ENCODE measurements around the gene LOXHD1.

LOXHD1 gene

GRCh38 chr18:46578987-46579386, 78.0 kb downstream of the LOXHD1 start:
- no peak for DNase-seq (ENCODE audit: low read depth, low spot score)

DNA sequence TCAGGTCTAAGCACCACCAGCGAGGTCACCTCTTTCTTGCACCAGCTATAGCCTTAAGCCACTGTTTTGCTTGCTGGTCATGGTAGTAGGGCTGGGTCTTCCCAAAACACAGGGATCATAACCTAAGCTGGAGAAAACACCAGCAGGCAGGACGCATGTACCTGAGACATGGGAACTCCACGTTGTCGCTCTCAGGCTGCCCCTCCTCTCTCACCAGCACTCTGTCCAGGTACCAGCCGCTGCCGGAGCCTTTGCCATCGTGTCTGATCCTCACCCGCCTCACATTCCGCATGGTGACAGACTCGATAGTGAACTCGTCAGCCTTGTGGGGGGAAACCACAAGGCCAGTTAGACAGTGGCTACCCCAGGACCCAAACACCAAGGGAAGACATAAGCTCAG, 79.5 kb downstream of the LOXHD1 start:
- no peak for DNase-seq (ENCODE audit: low read depth, low spot score)

GRCh38 chr18:46575851-46576250, 81.2 kb downstream of the LOXHD1 start:
- DNase-seq (ENCODE audit: low read depth, low spot score), result no peak

GRCh38 chr18:46574743-46575115, 82.3 kb downstream of the LOXHD1 start:
- DNase-seq (ENCODE audit: low read depth, low spot score), result no peak

DNA sequence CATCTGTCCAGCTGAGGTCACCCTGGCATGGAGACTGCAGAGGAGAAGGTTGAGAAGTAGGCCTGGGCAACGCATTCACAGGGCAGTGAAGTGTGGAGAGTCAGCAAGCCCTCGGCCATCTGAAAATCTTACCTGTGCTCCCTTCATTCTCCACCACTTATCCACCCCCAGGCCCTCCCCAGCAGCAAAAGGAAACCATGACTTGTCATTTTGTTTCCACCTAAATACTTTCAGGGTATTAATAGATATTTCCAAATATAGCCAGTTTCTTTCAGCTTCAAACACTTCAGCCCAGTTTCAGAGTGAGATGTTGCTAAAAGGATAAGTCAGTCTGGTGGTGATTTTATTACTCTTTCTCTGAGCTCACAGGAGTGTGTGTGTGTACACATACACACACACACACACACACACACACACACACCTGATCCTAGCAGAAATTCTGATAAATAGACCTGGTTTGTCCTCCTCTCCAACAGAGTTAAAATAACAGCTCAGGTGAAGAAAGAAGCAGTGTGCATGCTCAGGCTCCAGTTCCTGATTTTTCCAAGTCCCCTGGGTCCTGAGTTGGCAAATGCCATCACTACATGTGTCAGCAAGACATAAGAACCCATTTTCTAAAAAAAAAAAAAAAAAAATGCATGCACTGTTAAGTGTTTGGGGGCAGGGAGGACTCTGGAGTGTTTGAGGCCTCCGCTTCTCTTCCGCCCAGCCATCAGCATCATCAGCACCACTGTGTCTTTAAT, 82.8 kb downstream of the LOXHD1 start:
- DNase-seq (ENCODE audit: low read depth, low spot score), result no peak

DNA sequence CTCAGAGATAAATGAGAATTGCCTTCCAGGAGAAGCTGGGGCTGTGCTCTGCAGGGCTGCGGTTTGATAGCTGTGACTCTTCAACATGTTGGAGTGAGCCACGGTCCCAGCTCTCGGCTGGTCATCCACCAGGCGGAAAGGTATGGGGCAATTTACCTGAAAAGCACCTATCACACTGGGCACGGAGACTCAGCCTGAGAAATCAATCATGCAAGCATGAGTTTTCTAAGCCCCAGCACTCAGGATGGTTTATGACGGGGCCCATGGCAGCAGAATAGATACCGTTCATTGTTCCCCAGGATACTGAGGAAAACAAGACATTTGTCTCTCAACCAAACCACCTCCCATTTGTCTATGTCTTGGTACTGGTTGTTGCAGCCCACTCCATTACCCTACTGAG, 83.9 kb downstream of the LOXHD1 start:
- DNase-seq (ENCODE audit: low read depth, low spot score), result no peak

GRCh38 chr18:46571756-46572155, 85.3 kb downstream of the LOXHD1 start:
- DNase-seq (ENCODE audit: low read depth, low spot score), result no peak

DNA sequence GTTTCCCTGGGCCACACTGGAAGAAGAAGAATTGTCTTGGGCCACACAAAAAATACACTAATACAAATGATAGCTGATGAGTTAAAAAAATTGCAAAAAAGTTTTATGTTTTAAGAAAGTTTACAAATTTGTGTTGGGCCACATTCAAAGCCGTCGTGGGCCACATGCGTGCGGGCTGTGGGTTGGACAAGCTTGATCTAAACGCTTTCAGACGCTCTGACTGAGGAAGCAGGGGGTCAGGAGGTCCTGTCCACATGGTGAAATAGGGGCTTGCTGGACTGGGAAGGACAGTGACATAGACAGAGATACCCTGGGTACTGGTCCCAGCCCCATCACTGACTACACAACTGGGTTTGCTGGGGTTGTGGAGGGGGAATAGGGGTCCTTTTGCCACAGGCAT, 86.4 kb downstream of the LOXHD1 start:
- DNase-seq (ENCODE audit: low read depth, low spot score), result no peak

DNA sequence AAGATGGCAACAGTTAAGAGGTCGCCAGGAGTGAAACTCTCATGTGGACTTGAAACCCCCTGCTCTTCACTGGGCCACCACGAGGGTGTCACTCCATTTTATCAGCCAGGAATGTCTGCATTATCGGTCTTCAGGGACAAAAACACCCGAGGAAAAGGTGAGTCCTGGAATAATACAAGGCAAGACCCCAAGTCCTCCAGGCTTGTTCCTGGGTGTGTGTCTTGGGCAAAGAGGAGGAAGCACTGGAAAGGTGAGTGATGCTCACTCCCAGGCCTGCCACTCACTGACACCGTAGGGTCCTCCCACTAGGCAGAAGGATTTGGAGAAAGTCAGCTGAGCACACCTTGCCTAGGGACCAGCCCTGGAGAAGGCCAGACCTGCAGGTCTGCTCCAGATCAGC, 86.9 kb downstream of the LOXHD1 start:
- no peak for DNase-seq (ENCODE audit: low read depth, low spot score)

GRCh38 chr18:46569211-46569610, 87.8 kb downstream of the LOXHD1 start:
- DNase-seq (ENCODE audit: low read depth, low spot score), result no peak

DNA sequence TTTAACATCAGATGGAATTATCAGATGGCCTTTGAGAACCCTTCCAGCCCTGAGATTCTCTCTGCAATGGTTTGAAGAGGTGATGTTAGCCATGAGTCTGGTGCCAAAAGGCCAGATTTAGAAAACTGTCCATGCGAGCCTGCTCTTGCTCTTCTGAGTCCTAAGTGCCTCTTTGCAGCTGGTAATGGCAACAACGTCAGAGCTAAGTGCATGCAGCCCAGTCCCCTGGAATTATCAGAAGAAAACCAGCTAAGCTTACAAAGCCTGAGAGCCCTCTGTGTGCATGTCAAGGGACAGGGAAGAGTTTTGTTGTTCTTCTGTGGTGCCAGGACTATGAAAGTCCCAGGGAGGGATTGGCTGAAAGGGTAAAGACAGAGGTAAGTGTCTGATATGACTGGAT, 89.8 kb downstream of the LOXHD1 start:
- no peak for DNase-seq (ENCODE audit: low read depth, low spot score)

DNA sequence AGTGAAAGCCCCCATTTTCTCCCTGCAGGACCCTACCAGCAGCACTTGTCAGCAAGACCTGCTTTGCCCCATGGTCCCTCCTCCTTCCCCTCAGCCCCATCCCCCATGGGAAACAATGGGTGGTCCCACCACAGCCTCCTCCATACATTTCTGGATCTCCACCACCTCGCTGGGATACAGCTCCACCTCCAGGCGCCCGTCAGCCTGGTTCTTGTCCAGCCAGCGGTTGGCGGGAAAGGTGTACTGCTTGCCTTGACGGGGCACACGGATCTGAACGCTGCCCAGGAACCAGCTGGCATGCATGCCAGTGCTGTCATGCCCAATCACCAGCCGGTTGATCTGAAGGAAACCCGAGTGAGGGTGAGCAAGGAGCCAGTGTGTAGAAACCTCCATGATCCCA, 90.9 kb downstream of the LOXHD1 start:
- no peak for DNase-seq (ENCODE audit: low read depth, low spot score)

- no peak for DNase-seq (ENCODE audit: low read depth, low spot score)
Observed at GRCh38 chr18:46565256-46565655, 91.8 kb downstream of the LOXHD1 start.

DNA sequence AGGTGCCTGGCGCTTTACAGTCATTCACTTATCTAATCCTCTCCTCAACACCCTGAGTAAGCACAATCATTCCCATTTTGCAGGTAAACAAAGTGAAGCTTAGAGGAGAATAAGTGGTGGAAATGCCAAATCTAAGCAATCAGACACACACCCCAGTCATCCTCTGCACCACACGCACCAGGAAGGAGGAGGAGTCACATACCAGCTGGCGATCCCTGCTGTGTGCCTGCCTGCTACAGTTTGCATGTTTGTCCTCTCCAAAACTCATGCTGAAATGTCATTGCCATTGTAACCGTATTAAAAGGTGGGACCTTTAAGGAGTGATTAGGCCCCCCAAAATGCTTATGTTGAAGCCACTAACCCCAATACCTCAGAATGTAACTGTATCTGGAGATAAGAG, 93.7 kb downstream of the LOXHD1 start:
- no peak for DNase-seq (ENCODE audit: low read depth, low spot score)

- DNase-seq (ENCODE audit: low read depth, low spot score), result no peak
Observed at GRCh38 chr18:46562674-46563192, 94.3 kb downstream of the LOXHD1 start.

GRCh38 chr18:46560671-46561045, 96.4 kb downstream of the LOXHD1 start:
- DNase-seq (ENCODE audit: low read depth, low spot score), result no peak

GRCh38 chr18:46559946-46560670, 96.9 kb downstream of the LOXHD1 start:
- DNase-seq (ENCODE audit: low read depth, low spot score), result no peak

- DNase-seq (ENCODE audit: low read depth, low spot score), result no peak
Observed at GRCh38 chr18:46559296-46559695, 97.7 kb downstream of the LOXHD1 start.

DNA sequence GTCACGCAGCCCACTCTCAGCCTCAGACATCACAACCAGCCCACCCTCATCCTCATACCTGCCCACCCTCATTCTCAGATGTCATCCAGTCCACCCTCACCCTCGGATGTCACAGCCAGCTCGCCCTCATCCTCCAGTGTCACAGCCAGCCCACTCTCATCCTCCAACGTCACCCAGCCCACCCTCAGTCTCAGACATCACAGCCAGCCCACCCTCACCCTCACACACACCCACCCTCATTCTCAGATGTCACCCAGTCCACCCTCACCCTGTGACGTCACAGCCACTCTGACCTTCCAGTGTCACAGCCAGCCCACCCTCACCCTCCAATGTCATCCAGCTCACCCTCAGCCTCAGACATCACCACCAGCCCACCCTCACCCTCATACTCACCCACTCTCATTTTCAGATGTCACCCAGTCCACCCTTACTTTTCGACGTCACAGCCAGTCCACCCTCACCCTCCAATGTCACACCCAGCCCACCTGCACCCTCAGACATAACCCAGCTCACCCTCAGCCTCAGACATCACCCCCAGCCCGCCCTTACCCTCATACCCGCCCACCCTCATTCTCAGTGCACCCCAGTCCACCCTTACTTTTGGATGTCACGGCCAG, 100.3 kb downstream of the LOXHD1 start:
- DNase-seq (ENCODE audit: low read depth, low spot score), result no peak

DNA sequence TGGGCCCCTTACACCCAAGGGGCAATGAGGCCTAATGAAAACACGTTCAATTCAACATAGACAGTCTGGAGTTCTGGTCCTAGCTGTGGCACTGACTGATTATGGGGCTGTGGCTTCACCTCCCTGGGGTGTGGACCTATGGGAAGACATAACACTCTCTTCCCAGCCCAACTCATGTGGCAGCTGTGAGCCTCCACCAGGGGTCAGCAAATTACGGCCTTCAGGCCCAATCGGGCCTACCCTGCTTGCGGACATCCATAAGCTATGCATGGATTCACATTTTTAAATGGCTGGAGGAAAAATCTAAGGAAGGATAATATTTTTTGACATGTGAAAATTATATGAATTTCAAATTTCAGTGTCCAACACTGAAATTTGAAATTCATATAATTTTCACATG, 101.3 kb downstream of the LOXHD1 start:
- no peak for DNase-seq (ENCODE audit: low read depth, low spot score)

DNA sequence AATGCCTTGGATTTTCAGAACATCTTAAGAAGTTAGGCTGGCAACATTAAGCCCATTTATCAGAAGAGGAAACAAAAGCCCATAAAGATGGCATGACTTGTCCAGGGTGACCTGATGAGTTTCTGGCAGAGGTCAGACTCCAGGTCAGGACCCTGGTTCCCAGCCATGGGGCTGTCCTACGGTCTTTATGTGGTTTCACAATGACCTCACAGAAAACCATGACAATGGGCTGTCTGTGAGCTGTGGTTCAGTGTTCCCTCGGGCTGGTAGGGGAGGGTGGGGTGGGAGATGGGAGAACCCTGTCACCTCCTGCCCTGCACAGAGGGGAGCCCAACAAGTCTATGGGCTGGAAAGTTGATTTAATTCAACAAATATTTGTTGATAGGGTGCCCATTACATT, 101.8 kb downstream of the LOXHD1 start:
- DNase-seq (ENCODE audit: low read depth, low spot score), result no peak

- DNase-seq (ENCODE audit: low read depth, low spot score), result no peak
Observed at GRCh38 chr18:46554406-46555080, 102.5 kb downstream of the LOXHD1 start.

Data from iPS DF 19.7 (cell line).